ENCODE results near the gene IGSF23.

Gene IGSF23

GRCh38 chr19:44572581-44572900, 40.8 kb upstream of the IGSF23 start:
- Histone ChIP-seq H3K79me2 (ENCODE audit: insufficient read depth, low read length) (no peaks in the 10 kb centered on the region), H4K20me1 (ENCODE audit: insufficient read depth, low read length) (no peaks in the 10 kb centered on the region), H3K27me3 (ENCODE audit: insufficient read depth, low read length) (no peaks in the 10 kb centered on the region; the same call in 1 of the 2 replicates), H3K4me1 (ENCODE audit: insufficient read depth, low read length, severe bottlenecking) (no peaks in the 10 kb centered on the region), H3K27ac (ENCODE audit: low read depth, low read length, poor library complexity, severe bottlenecking) (no peak overlapping the region), H3F3A (ENCODE audit: insufficient read depth, low read length) (no peaks in the 10 kb centered on the region), H2AFZ (ENCODE audit: low read length) (no peak overlapping the region), H3K9me3 (ENCODE audit: low read length) (no peaks in the 10 kb centered on the region), H3K9me2 (ENCODE audit: low read depth, low read length) (no peaks in the 10 kb centered on the region), H3K9ac (ENCODE audit: low read length) (no peak overlapping the region), H3K36me3 (ENCODE audit: insufficient read depth, low read length) (no peaks in the 10 kb centered on the region), H3K4me3 (ENCODE audit: low read depth, low read length, poor library complexity, severe bottlenecking) (no peak overlapping the region), H3K4me2 (ENCODE audit: low read length) (no peak overlapping the region)
- no peak for TF ChIP-seq CTCF (IDR thresholded peaks at IDR 0.05; ENCODE audit: low read length)
- no peak for TF ChIP-seq EZH2 (IDR thresholded peaks at IDR 0.05; ENCODE audit: borderline replicate concordance, low read length)

GRCh38 chr19:44573183-44573582, 40.2 kb upstream of the IGSF23 start:
- Histone ChIP-seq H3K36me3 (ENCODE audit: insufficient read depth, low read length) (no peaks in the 10 kb centered on the region), H3K79me2 (ENCODE audit: insufficient read depth, low read length) (no peaks in the 10 kb centered on the region), H3K4me1 (ENCODE audit: insufficient read depth, low read length, severe bottlenecking) (no peaks in the 10 kb centered on the region), H3K4me3 (ENCODE audit: low read depth, low read length, poor library complexity, severe bottlenecking) (no peak overlapping the region), H3K27ac (ENCODE audit: low read depth, low read length, poor library complexity, severe bottlenecking) (no peak overlapping the region), H3K9ac (ENCODE audit: low read length) (no peak overlapping the region), H3K4me2 (ENCODE audit: low read length) (no peak overlapping the region), H2AFZ (ENCODE audit: low read length) (no peak overlapping the region), H3F3A (ENCODE audit: insufficient read depth, low read length) (no peaks in the 10 kb centered on the region), H4K20me1 (ENCODE audit: insufficient read depth, low read length) (no peaks in the 10 kb centered on the region), H3K9me2 (ENCODE audit: low read depth, low read length) (no peaks in the 10 kb centered on the region), H3K9me3 (ENCODE audit: low read length) (no peaks in the 10 kb centered on the region), H3K27me3 (ENCODE audit: insufficient read depth, low read length) (no peaks in the 10 kb centered on the region; the same call in 1 of the 2 replicates)
- TF ChIP-seq EZH2 (IDR thresholded peaks at IDR 0.05; ENCODE audit: borderline replicate concordance, low read length): no peak
- no peak for TF ChIP-seq CTCF (IDR thresholded peaks at IDR 0.05; ENCODE audit: low read length)

- Histone ChIP-seq H3K36me3 (ENCODE audit: insufficient read depth, low read length) (no peaks in the 10 kb centered on the region), H3K79me2 (ENCODE audit: insufficient read depth, low read length) (no peaks in the 10 kb centered on the region), H3F3A (ENCODE audit: insufficient read depth, low read length) (no peaks in the 10 kb centered on the region), H3K27me3 (ENCODE audit: insufficient read depth, low read length) (no peaks in the 10 kb centered on the region; the same call in 1 of the 2 replicates), H2AFZ (ENCODE audit: low read length) (no peak overlapping the region), H3K27ac (ENCODE audit: low read depth, low read length, poor library complexity, severe bottlenecking) (no peak overlapping the region), H3K9me3 (ENCODE audit: low read length) (no peaks in the 10 kb centered on the region), H3K9me2 (ENCODE audit: low read depth, low read length) (no peaks in the 10 kb centered on the region), H3K4me3 (ENCODE audit: low read depth, low read length, poor library complexity, severe bottlenecking) (no peak overlapping the region), H4K20me1 (ENCODE audit: insufficient read depth, low read length) (no peaks in the 10 kb centered on the region), H3K9ac (ENCODE audit: low read length) (no peak overlapping the region), H3K4me2 (ENCODE audit: low read length) (no peak overlapping the region), H3K4me1 (ENCODE audit: insufficient read depth, low read length, severe bottlenecking) (no peaks in the 10 kb centered on the region)
- TF ChIP-seq EZH2 (IDR thresholded peaks at IDR 0.05; ENCODE audit: borderline replicate concordance, low read length) (no peak), CTCF (IDR thresholded peaks at IDR 0.05; ENCODE audit: low read length) (no peak)
Measured at GRCh38 chr19:44573627-44574026, 39.7 kb upstream of the IGSF23 start.
